ENCODE measurements around the gene ATAD2B.
"Not testable (repeated sequence)": the region's sequence is repeated elsewhere in the genome, so short reads cannot be mapped to it uniquely, and the experiment has no call there.

ATAD2B gene

GRCh38 chr2:23745068-23745725 lies 181.7 kb downstream of the ATAD2B start:
- TF ChIP-seq ZFX (IDR thresholded peaks at IDR 0.05; ENCODE audit: borderline replicate concordance) (no peak), CTCF (IDR thresholded peaks at IDR 0.05) (no peak)

GRCh38 chr2:23736783-23737182 lies 190.1 kb downstream of the ATAD2B start:
- not testable (repeated sequence) for H3K27ac ChIP-seq

More at GRCh38 chr2:23745068-23745725, 181.7 kb downstream of the ATAD2B start:
- H3K27ac ChIP-seq = 0 out of 2 replicates have a peak overlapping the region, but pooled peaks have one; percentile 10

GRCh38 chr2:23734416-23734815 lies 192.5 kb downstream of the ATAD2B start:
- TF ChIP-seq CTCF (IDR thresholded peaks at IDR 0.05) = no peak
- no peak for TF ChIP-seq ZFX (IDR thresholded peaks at IDR 0.05; ENCODE audit: borderline replicate concordance)
- no peak overlapping the region for H3K27ac ChIP-seq

- not testable (repeated sequence) for H3K27ac ChIP-seq
These were observed 203.9 kb downstream of the ATAD2B start for GRCh38 chr2:23723029-23723428.

- no peak overlapping the region for H3K27ac ChIP-seq
- TF ChIP-seq CTCF (IDR thresholded peaks at IDR 0.05) (no peak), ZFX (IDR thresholded peaks at IDR 0.05; ENCODE audit: borderline replicate concordance) (no peak)
These were observed 204.7 kb downstream of the ATAD2B start for GRCh38 chr2:23722255-23722654.

GRCh38 chr2:23721454-23721826 lies 205.5 kb downstream of the ATAD2B start:
- no peak overlapping the region for H3K27ac ChIP-seq
- no peak for TF ChIP-seq CTCF (IDR thresholded peaks at IDR 0.05)
- TF ChIP-seq ZFX (IDR thresholded peaks at IDR 0.05; ENCODE audit: borderline replicate concordance) = no peak

- TF ChIP-seq ZFX (IDR thresholded peaks at IDR 0.05; ENCODE audit: borderline replicate concordance) = no peak
- no peak for TF ChIP-seq CTCF (IDR thresholded peaks at IDR 0.05)
- H3K27ac ChIP-seq = no peak overlapping the region
These were observed 206.0 kb downstream of the ATAD2B start for GRCh38 chr2:23720705-23721453.

- no peak overlapping the region for H3K27ac ChIP-seq
- TF ChIP-seq ZFX (IDR thresholded peaks at IDR 0.05; ENCODE audit: borderline replicate concordance) (no peak), CTCF (IDR thresholded peaks at IDR 0.05) (no peak)
These were observed 207.2 kb downstream of the ATAD2B start for GRCh38 chr2:23719716-23720115.
